CD14-positive monocyte (primary cell): Measurements from ENCODE around the gene SAMD14. TPM values are rescaled to one million over a fixed set of nuclear protein-coding genes. Genes with fewer than 3 reads are reported as not detected.

Experiments
- DNase-seq, 3 donors: peaks; one replicate each; pipeline ENCODE4 v3.0.0-alpha.2; 2011 to 2022
- H2AFZ ChIP-seq: 2 replicates; pipeline ENCODE4 v1.6.0; 2012; ENCODE audit warnings: mild to moderate bottlenecking, low read depth, low read length, inconsistent platforms; ENCODE audit not compliant: insufficient read depth, poor library complexity, severe bottlenecking
- H3K27ac ChIP-seq, 2 donors: 1 replicate in 1 of 2; 2 replicates in 1 of 2; pipeline ENCODE4 v1.5.1; 2012 to 2013; ENCODE audit warnings: low read length in 2 of 2, control low read depth in 1 of 2, inconsistent platforms in 1 of 2, low read depth in 1 of 2, mild to moderate bottlenecking in 1 of 2
- H3K27me3 ChIP-seq, 2 donors: one replicate each; pipeline versions ENCODE4 v1.6.0 to v1.6.1; 2011 to 2013; ENCODE audit warnings: low read length in 2 of 2; ENCODE audit not compliant: control insufficient read depth in 2 of 2, insufficient read depth in 2 of 2
- H3K36me3 ChIP-seq, 2 donors: replicated peaks in 1 of 2; 1 replicate in 1 of 2; 2 replicates in 1 of 2; pipeline versions ENCODE4 v1.5.1 to v1.6.1; 2012 to 2013; ENCODE audit warnings: low read length in 2 of 2, control low read depth in 1 of 2, inconsistent platforms in 1 of 2, mild to moderate bottlenecking in 1 of 2; ENCODE audit not compliant: insufficient read depth in 2 of 2, control insufficient read depth in 1 of 2
- H3K4me1 ChIP-seq, 2 donors: 1 replicate in 1 of 2; 2 replicates in 1 of 2; pipeline versions ENCODE4 v1.5.1 to v1.6.1; 2012 to 2013; ENCODE audit warnings: low read length in 2 of 2, control low read depth in 1 of 2, inconsistent platforms in 1 of 2, mild to moderate bottlenecking in 1 of 2, moderate library complexity in 1 of 2; ENCODE audit not compliant: insufficient read depth in 2 of 2, control insufficient read depth in 1 of 2
- H3K4me2 ChIP-seq: replicated peaks from 2 replicates; pipeline ENCODE3; 2012; ENCODE audit warnings: low read length, moderate library complexity, mild to moderate bottlenecking; ENCODE audit not compliant: poor library complexity, severe bottlenecking; ENCODE audit errors: extremely low read depth
- H3K4me3 ChIP-seq, 3 experiments: fragments of 200-600 bp in 1 of 3; sonication (generic) in 1 of 3; replicated peaks in 1 of 3; 1 replicate in 2 of 3; 2 replicates in 1 of 3; pipeline ENCODE4 v1.5.1; 2011 to 2013; ENCODE audit warnings: low read length in 3 of 3, mild to moderate bottlenecking in 3 of 3, control low read depth in 2 of 3, low read depth in 2 of 3, inconsistent platforms in 1 of 3, moderate library complexity in 1 of 3
- H3K79me2 ChIP-seq: 2 replicates; pipeline ENCODE4 v1.6.0; 2012; ENCODE audit warnings: mild to moderate bottlenecking, control low read depth, inconsistent platforms, low read length, moderate library complexity; ENCODE audit not compliant: insufficient read depth
- H3K9ac ChIP-seq: 2 replicates; pipeline ENCODE4 v1.6.0; 2017; ENCODE audit warnings: low read length, mild to moderate bottlenecking; ENCODE audit not compliant: insufficient read depth, poor library complexity, severe bottlenecking
- H3K9me3 ChIP-seq, 2 donors: replicated peaks in 1 of 2; 1 replicate in 1 of 2; 2 replicates in 1 of 2; pipeline versions ENCODE4 v1.5.1 to v1.6.1; 2012 to 2013; ENCODE audit warnings: low read length in 2 of 2, control low read depth in 1 of 2; ENCODE audit not compliant: control insufficient read depth in 1 of 2, insufficient read depth in 1 of 2
- H4K20me1 ChIP-seq: 2 replicates; pipeline ENCODE4 v1.6.0; 2012; ENCODE audit warnings: mild to moderate bottlenecking, low read length, control low read depth, moderate library complexity; ENCODE audit not compliant: insufficient read depth
- H3K27ac Mint-ChIP-seq, 7 donors: one replicate each; pipeline ENCODE4 v1.8.0; 2020; ENCODE audit warnings: mild to moderate bottlenecking in 7 of 7, mixed read lengths in 7 of 7, moderate library complexity in 6 of 7, inconsistent platforms in 2 of 7
- H3K27me3 Mint-ChIP-seq, 3 donors: one replicate each; pipeline ENCODE4 v1.8.0; 2021 to 2022; ENCODE audit warnings: low read depth in 3 of 3, mild to moderate bottlenecking in 3 of 3, mixed read lengths in 3 of 3, moderate library complexity in 3 of 3, inconsistent platforms in 1 of 3
- H3K36me3 Mint-ChIP-seq, 2 donors: one replicate each; pipeline ENCODE4 v1.8.0; 2020; ENCODE audit warnings: mixed read lengths in 2 of 2, inconsistent platforms in 1 of 2, mild to moderate bottlenecking in 1 of 2
- H3K4me1 Mint-ChIP-seq: one replicate; pipeline ENCODE4 v1.8.0; 2020; ENCODE audit warnings: mild to moderate bottlenecking, mixed read lengths
- H3K4me3 Mint-ChIP-seq, 2 donors: one replicate each; pipeline ENCODE4 v1.8.0; 2020; ENCODE audit warnings: mild to moderate bottlenecking in 2 of 2, mixed read lengths in 2 of 2, moderate library complexity in 1 of 2
- H3K9me3 Mint-ChIP-seq, 7 donors: one replicate each; pipeline ENCODE4 v1.8.0; 2020 to 2022; ENCODE audit warnings: mixed read lengths in 7 of 7, mild to moderate bottlenecking in 6 of 7, moderate library complexity in 6 of 7, inconsistent platforms in 2 of 7
- CTCF ChIP-seq: fragments of 200-600 bp; IDR thresholded peaks from one replicate; pipeline ENCODE4 v1.8.0; 2022; ENCODE audit warnings: antibody characterized with exemption, mild to moderate bottlenecking
- WGBS: methylation state at CpG from one replicate; pipeline ENCODE4 v1.1.5; 2013; ENCODE audit warnings: missing lambda C conversion rate; ENCODE audit not compliant: insufficient coverage; 5-methylcytosine and 5-hydroxymethylcytosine counted together
- intact Hi-C, 2 donors: fragments of 100-400 bp; cut with micrococcal nuclease; formaldehyde crosslinking; loops; one replicate each; pipeline versions ENCODE4 v1.15.0 to v1.15.1; 2023
- polyA plus RNA-seq, 3 donors: library from polyadenylated mRNA; depleted of rRNA in 1 of 3; unstranded in 2 of 3; stranded (reverse) in 1 of 3; fragments of 300-500 nt in 2 of 3; fragments of >200 nt in 1 of 3; fragmentation: Illumina TruSeq in 2 of 3; gene quantifications; 1 replicate in 2 of 3; 2 replicates in 1 of 3; pipeline ENCODE4 v1.2.3, GENCODE V29; 2012 to 2021

SAMD14 gene
- polyA plus RNA-seq, 3 donors, result 0.09 TPM; not detected in 2

- Mint-ChIP-seq H3K9me3 (peaks cover 2 to 11% (median 8%) of the 10 kb centered on the region in 7 donors), H3K27me3 (peaks cover 9 to 30% (median 11%) of the 10 kb centered on the region in 3 donors), H3K36me3 (no peaks in the 10 kb centered on the region), H3K4me1 (peaks cover 10% of the 10 kb centered on the region), H3K4me3 (no peak overlapping the region), H3K27ac (no peak overlapping the region)
- no peak for TF ChIP-seq CTCF
- Histone ChIP-seq H3K4me3 (no peak overlapping the region), H4K20me1 (no peaks in the 10 kb centered on the region), H3K79me2 (no peaks in the 10 kb centered on the region), H2AFZ (no peak overlapping the region), H3K9ac (no peak overlapping the region), H3K4me2 (no peak overlapping the region), H3K9me3 (peaks cover 0 to 9% of the 10 kb centered on the region in 2 donors), H3K27me3 (no peaks in the 10 kb centered on the region), H3K4me1 (peaks cover 4% of the 10 kb centered on the region in 2 donors), H3K27ac (no peak overlapping the region), H3K36me3 (no peaks in the 10 kb centered on the region)
- intact Hi-C loops, result no loop called here
- WGBS, result 93% methylated on average over 8 of the region's 13 CpGs
- no peak for DNase-seq
Measured at GRCh38 chr17:50067996-50068395, 62.0 kb downstream of the SAMD14 start.

- no peak for TF ChIP-seq CTCF
- Histone ChIP-seq H3K27me3 (no peaks in the 10 kb centered on the region), H2AFZ (no peak overlapping the region), H4K20me1 (no peaks in the 10 kb centered on the region), H3K9me3 (peaks cover 0 to 8% of the 10 kb centered on the region in 2 donors), H3K4me1 (peaks cover 4% of the 10 kb centered on the region in 2 donors), H3K9ac (no peak overlapping the region), H3K4me2 (no peak overlapping the region), H3K36me3 (no peaks in the 10 kb centered on the region), H3K4me3 (no peak overlapping the region), H3K27ac (no peak overlapping the region), H3K79me2 (no peaks in the 10 kb centered on the region)
- H3K4me3 Mint-ChIP-seq, result no peak overlapping the region
- 100% methylated on average over 2 of the region's 2 CpGs for WGBS
- no peak overlapping the region for H3K27ac Mint-ChIP-seq
- H3K36me3 Mint-ChIP-seq, result no peaks in the 10 kb centered on the region
- H3K4me1 Mint-ChIP-seq, result peaks cover 10% of the 10 kb centered on the region
- intact Hi-C loops, result no loop called here
- no peak for DNase-seq
- peaks cover 9 to 29% (median 11%) of the 10 kb centered on the region in 3 donors for H3K27me3 Mint-ChIP-seq
- peaks cover 2 to 9% (median 7%) of the 10 kb centered on the region in 7 donors for H3K9me3 Mint-ChIP-seq
Measured at GRCh38 chr17:50066995-50067394, 63.0 kb downstream of the SAMD14 start.
